Liver (tissue), 3 donors: ENCODE results near the gene F8.
"Not testable (repeated sequence)": the region's sequence is repeated elsewhere in the genome, so short reads cannot be mapped to it uniquely, and the experiment has no call there.

Experiments used
- ATF3 ChIP-seq: IDR thresholded peaks from 2 replicates; pipeline ENCODE4 v1.6.1; 2016; ENCODE audit warnings: antibody characterized with exemption
- CTCF ChIP-seq: fragments of 150-350 bp; IDR thresholded peaks from 2 replicates; pipeline ENCODE4 v1.5.1; 2017; ENCODE audit warnings: improper control_type of control experiment, low read depth, low read length; ENCODE audit not compliant: missing input control
- SP1 ChIP-seq: IDR thresholded peaks from 2 replicates; pipeline ENCODE4 v1.6.1; 2018; ENCODE audit warnings: antibody characterized with exemption, mild to moderate bottlenecking
- TAF1 ChIP-seq: conservative IDR thresholded peaks from 2 replicates; pipeline ENCODE4 v1.6.1; 2016; ENCODE audit warnings: antibody characterized with exemption, mild to moderate bottlenecking
- TF ChIP-seq, protein P1 (sequence below): IDR thresholded peaks from 2 replicates; pipeline ENCODE4 v1.6.1; 2016; ENCODE audit warnings: antibody characterized with exemption, mild to moderate bottlenecking
- donor health status: healthy.
- donor health status: healthy.

DNA sequence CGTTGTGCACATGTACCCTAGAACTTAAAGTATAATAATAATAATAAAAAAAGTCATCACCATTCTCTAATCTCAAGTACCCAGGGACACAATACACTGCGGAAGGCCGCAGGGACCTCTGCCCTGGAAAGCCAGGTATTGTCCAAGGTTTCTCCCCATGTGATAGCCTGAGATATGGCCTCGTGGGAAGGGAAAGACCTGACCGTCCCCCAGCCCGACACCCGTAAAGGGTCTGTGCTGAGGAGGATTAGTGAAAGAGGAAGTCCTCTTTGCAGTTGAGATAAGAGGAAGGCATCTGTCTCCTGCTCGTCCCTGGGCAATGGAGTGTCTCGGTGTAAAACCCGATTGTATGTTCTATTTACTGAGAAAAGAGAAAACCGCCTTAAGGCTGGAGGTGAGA lies 112.0 kb downstream of the F8 start:
- not testable (repeated sequence) for TF ChIP-seq CTCF, SP1, TAF1, ATF3
- TF ChIP-seq, protein P1, sequence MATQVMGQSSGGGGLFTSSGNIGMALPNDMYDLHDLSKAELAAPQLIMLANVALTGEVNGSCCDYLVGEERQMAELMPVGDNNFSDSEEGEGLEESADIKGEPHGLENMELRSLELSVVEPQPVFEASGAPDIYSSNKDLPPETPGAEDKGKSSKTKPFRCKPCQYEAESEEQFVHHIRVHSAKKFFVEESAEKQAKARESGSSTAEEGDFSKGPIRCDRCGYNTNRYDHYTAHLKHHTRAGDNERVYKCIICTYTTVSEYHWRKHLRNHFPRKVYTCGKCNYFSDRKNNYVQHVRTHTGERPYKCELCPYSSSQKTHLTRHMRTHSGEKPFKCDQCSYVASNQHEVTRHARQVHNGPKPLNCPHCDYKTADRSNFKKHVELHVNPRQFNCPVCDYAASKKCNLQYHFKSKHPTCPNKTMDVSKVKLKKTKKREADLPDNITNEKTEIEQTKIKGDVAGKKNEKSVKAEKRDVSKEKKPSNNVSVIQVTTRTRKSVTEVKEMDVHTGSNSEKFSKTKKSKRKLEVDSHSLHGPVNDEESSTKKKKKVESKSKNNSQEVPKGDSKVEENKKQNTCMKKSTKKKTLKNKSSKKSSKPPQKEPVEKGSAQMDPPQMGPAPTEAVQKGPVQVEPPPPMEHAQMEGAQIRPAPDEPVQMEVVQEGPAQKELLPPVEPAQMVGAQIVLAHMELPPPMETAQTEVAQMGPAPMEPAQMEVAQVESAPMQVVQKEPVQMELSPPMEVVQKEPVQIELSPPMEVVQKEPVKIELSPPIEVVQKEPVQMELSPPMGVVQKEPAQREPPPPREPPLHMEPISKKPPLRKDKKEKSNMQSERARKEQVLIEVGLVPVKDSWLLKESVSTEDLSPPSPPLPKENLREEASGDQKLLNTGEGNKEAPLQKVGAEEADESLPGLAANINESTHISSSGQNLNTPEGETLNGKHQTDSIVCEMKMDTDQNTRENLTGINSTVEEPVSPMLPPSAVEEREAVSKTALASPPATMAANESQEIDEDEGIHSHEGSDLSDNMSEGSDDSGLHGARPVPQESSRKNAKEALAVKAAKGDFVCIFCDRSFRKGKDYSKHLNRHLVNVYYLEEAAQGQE: not testable (repeated sequence)
